Stimulated activated CD8-positive, alpha-beta memory T cell treated with anti-CD3 and anti-CD28 coated beads, Interleukin-15, amount 100 ng/mL, for 48 hours (primary cell): ENCODE measurements around the gene FAM167B.
"Not testable (repeated sequence)": the region's sequence is repeated elsewhere in the genome, so short reads cannot be mapped to it uniquely, and the experiment has no call there.

Experiments
- DNase-seq, 2 donors: peaks; one replicate each; pipeline ENCODE4 v3.0.0-alpha.2; 2020; ENCODE audit warnings: low read depth in 2 of 2

Gene FAM167B

DNA sequence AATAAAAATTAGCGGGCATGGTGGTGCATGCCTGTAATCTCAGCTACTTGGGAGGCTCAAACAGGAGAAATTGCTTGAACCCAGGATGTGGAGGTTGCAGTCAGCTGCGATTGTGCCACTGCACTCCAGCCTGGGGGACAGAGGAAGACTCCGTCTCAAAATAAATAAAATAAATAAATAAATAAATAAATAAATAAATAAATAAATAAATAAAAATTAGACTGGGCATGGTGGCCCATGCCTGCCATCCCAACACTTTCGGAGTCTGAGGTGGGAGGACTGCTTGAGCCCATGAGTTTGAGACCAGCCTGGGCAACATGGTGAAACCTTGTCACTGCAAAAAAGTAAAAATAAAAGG is 16.2 kb downstream of the FAM167B start:
- DNase-seq: not testable (repeated sequence)

DNA sequence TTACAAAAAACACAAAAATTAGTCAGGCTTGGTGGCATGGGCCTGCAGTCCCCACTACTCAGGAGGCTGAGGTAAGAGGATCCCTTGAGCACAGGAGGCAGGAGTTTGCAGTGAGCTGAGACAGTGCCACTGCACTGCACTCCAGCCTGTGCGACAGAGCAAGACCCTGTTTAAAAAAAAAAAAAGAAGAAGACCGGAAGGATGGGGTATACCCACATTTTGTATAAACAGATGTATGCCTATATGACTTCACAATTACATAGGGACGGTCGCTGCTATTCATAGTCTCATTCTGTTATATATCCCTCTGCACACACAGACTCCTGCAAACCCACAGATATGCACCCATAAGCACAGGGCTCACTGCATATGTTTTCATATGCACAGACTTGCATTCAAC is 16.7 kb downstream of the FAM167B start:
- DNase-seq: no peak

DNA sequence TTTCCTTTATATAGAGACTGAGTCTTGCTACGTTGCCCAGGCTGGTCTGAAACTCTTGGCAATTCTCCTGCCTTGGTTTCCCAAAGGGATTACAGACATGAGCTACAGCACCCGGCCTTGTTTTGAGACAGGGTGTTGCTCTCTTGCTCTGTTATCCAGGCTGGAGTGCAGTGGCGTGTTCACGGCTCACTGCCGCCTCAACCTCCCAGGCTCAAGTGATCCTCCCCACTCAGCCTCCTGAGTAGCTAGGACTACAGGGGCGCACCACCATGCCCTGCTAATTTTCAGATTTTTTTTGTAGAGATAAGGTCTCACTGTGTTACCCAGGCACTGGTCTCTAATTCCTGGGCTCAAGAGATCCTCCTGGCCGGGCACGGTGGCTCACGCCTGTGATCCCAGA is 18.8 kb downstream of the FAM167B start:
- no peak for DNase-seq

- DNase-seq: no peak
These were observed 20.0 kb downstream of the FAM167B start for GRCh38 chr1:32266921-32267591.

DNA sequence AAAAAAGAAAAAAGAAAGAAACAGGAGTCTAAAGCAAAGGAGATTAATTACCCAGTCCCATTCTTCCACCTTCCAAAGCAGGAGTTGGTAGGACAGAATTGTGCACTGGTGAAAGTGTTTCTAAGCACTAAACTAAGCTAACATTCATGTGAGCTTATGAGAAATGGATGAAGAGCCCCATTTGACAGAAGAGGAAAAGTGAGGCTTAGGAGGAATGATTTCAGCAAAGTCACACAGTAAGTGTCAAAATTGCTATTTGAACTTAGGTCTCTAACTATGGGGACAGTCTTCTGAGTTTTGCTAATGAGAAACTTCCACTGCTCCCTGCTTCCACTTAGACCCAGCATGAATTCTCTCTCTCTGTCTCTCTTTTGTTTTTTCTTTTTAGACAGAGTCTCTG is 22.7 kb downstream of the FAM167B start:
- no peak for DNase-seq

DNA sequence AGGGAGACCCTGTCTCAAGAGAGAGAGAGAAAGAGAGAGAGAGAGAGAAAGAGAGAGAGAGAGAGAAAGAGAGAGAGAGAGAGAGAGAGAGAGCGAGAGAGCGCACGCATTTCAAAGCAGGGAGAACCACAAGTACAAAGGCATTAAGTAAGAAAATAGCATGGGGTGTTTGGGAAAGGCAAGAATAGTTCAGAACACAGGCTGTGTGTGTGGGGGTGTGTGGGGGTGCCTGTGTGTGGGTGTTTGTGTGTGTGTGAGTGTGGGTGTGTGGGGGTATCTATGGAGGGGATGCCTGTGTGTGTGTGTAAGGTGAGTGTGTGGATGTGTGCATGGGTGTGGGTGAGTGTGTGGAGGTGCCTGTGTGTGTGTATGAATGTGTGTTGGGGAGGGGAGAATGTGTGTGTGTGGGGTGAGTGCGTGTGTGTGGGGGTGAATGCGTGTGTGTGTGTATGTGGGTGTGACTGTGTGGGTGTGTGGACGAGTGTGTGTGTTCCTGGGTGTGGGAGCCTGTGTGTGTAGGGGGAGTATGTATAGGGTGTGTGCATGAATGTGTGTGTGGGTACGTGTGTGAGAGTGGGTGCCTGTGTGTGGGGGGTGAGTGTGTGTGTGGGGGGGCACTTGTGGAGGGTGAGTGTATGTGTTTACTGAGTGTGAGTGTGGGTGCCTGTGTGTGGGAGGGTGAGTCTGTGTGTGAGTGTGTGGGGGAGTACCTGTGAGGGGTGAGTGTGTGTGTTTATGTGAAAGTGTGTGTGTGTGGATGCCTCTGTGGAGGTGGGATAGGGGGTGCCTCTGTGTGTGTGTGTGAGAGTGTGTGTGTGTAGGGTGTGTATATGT is 25.8 kb downstream of the FAM167B start:
- DNase-seq: no peak

- peak; percentile 75 to 77 for DNase-seq
These were observed 26.6 kb downstream of the FAM167B start for GRCh38 chr1:32273391-32274208.

GRCh38 chr1:32274646-32275340 is 27.8 kb downstream of the FAM167B start:
- no peak for DNase-seq

DNA sequence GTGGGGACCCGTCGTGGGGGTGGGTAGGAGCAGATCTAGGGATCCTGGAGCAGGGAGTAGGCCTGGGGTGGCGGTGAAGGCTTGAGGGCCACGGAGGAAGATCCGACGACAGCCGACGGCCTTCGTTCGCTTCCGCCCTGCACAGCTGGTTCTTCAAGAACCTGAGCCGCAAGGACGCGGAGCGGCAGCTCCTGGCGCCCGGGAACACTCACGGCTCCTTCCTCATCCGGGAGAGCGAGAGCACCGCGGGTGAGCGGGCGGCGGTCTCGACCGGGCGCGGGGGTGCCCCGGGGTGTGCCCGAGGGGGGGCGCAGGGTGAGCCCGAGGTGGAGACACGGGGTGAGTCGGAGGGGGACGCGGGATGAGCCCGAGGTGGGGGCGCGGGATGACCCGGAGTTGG is 28.4 kb downstream of the FAM167B start:
- DNase-seq: no peak

DNA sequence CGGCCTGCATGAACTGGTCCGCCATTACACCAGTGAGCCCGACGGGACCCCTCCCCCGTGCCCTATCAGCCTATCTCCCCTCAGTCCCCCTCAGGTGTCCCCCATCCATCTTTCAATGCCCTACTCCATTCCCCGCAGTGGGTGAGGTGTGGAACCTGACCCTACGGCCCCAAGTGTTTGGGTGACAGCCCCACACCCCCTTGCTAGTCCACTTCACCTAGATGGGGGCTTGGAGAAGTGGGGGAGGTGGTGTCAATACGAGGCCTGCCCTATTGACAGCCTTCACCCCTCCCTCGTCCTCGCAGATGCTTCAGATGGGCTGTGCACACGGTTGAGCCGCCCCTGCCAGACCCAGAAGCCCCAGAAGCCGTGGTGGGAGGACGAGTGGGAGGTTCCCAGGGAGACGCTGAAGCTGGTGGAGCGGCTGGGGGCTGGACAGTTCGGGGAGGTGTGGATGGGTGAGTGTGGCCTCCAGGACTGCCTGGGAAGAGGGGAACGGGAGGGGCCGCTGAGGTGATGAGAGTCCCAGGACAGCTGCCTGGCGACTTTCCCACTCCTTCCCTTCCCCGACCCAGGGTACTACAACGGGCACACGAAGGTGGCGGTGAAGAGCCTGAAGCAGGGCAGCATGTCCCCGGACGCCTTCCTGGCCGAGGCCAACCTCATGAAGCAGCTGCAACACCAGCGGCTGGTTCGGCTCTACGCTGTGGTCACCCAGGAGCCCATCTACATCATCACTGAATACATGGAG is 29.2 kb downstream of the FAM167B start:
- no peak for DNase-seq

DNA sequence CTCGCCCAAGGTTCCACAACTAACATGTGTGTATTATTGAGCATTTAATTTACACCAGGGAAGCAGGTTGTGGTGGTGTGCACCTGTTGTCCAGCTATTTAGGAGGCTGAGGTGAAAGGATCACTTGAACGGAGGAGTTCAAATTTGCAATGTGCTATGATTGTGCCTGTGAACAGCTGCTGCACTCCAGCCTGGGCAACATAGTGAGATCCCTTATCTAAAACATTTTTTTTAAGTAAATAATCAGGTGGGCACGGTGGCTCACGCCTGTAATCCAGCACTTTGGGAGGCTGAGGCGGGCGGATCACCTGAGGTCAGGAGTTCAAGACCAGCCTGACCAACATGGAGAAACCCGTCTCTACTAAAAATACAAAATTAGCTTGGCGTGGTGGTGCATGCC is 37.8 kb downstream of the FAM167B start:
- not testable (repeated sequence) for DNase-seq

- DNase-seq: no peak
These were observed 38.6 kb downstream of the FAM167B start for GRCh38 chr1:32285658-32286057.

- no peak for DNase-seq
These were observed 39.7 kb downstream of the FAM167B start for GRCh38 chr1:32286763-32287162.

- no peak for DNase-seq
These were observed 42.2 kb downstream of the FAM167B start for GRCh38 chr1:32289256-32289655.

- no peak for DNase-seq
These were observed 44.2 kb downstream of the FAM167B start for GRCh38 chr1:32291145-32291707.

DNA sequence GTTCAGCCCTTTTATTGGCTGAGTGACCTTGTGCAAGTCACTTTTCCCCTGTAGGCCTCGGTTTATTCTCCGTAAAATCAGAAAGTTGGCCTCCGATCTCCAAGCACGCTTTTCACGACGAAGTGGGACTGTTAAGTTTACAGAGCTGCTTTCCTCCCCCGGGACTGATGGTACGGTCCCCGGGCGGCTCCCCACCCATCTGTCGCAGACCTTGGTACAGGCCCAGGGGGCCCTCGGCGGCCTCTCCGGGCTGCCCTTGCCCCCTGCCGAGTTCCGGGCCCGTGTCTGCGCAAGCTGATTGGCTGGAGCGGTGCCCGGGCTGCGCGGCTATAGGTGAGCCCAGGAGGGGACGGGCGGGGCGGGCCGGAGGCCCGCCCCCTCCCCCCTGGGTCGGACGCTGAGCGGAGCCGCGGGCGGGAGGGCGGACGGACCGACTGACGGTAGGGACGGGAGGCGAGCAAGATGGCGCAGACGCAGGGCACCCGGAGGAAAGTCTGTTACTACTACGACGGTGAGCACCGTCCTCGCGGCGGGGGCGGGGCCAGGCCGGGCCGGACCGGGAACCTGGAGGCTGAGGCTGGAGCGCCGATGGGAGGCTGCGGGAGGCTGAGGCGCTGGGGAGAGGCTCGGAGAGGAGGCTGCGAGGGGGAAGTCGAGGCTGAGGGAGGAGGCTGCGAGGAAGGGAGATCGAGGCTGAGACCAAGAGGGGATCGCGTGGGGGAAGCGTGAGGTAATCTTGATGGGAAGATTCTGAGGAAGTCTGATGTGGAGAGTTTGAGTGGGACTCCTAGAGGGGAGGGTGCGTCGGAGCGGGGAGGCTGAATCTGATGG is 44.9 kb downstream of the FAM167B start, which contains the start of gene HDAC1:
Gene HDAC1, plus strand, starts transcription at position 376 of the 831 bp plus-strand sequence. Its CDS starts 87 bp downstream, at position 463.
- peak; percentile 98 to 99 for DNase-seq

DNA sequence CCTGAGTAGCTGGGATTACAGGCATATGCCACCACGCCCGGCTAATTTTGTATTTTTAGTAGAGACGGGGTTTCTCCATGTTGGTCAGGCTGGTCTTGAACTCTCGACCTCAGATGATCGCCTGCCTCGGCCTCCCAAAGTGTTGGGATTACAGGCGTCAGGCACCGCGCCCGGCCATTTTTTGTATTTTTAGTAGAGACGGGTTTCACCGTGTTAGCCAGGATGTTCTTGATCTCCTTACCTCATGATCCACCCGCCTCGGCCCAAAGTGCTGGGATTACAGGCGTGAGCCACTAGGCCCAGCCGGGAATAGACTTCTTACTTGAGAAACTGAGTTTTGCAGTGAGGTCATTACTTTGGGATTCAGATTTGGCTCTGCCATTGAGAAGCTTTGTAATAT is 51.2 kb downstream of the FAM167B start:
- not testable (repeated sequence) for DNase-seq
